Nephron (organoid): ENCODE results near the gene PRRG2.

ENCODE experiments used
- H3K27ac Mint-ChIP-seq, 3 experiments: 2 replicates each; pipeline ENCODE4 v1.8.0; 2020; ENCODE audit warnings: mixed read lengths in 3 of 3, mild to moderate bottlenecking in 2 of 3, moderate library complexity in 1 of 3
- H3K27me3 Mint-ChIP-seq: 2 replicates; pipeline ENCODE4 v1.8.0; 2021; ENCODE audit warnings: low read depth, mild to moderate bottlenecking, moderate library complexity, mixed read lengths
- H3K36me3 Mint-ChIP-seq: 2 replicates; pipeline ENCODE4 v1.8.0; 2020; ENCODE audit warnings: low read depth, mixed read lengths
- H3K4me1 Mint-ChIP-seq: 2 replicates; pipeline ENCODE4 v1.8.0; 2020; ENCODE audit warnings: mixed read lengths
- H3K4me3 Mint-ChIP-seq, 3 experiments: 2 replicates each; pipeline ENCODE4 v1.8.0; 2020; ENCODE audit warnings: mild to moderate bottlenecking in 3 of 3, mixed read lengths in 3 of 3, moderate library complexity in 2 of 3
- H3K9me3 Mint-ChIP-seq: 2 replicates; pipeline ENCODE4 v1.8.0; 2020; ENCODE audit warnings: mixed read lengths
- TF ChIP-seq, protein P1 (sequence below), 3 experiments: fragments of 200-600 bp; sonication (generic); IDR thresholded peaks; one replicate each; pipeline ENCODE4 v1.5.0; 2021; ENCODE audit warnings: antibody characterized with exemption in 3 of 3; ENCODE audit not compliant: unreplicated experiment in 3 of 3

PRRG2 gene

GRCh38 chr19:49639401-49640112 is 58.4 kb downstream of the PRRG2 start:
- Mint-ChIP-seq H3K27me3 (peaks cover 14% of the 10 kb centered on the region), H3K9me3 (no peaks in the 10 kb centered on the region), H3K4me1 (peaks cover 67% of the 10 kb centered on the region), H3K36me3 (peaks cover 8% of the 10 kb centered on the region), H3K4me3 (peak overlapping the region; percentile 92 to 97 (median 94)), H3K27ac (peak overlapping the region; percentile 100)
- TF ChIP-seq, protein P1, sequence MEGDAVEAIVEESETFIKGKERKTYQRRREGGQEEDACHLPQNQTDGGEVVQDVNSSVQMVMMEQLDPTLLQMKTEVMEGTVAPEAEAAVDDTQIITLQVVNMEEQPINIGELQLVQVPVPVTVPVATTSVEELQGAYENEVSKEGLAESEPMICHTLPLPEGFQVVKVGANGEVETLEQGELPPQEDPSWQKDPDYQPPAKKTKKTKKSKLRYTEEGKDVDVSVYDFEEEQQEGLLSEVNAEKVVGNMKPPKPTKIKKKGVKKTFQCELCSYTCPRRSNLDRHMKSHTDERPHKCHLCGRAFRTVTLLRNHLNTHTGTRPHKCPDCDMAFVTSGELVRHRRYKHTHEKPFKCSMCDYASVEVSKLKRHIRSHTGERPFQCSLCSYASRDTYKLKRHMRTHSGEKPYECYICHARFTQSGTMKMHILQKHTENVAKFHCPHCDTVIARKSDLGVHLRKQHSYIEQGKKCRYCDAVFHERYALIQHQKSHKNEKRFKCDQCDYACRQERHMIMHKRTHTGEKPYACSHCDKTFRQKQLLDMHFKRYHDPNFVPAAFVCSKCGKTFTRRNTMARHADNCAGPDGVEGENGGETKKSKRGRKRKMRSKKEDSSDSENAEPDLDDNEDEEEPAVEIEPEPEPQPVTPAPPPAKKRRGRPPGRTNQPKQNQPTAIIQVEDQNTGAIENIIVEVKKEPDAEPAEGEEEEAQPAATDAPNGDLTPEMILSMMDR (IDR thresholded peaks at IDR 0.05; ENCODE audit: unreplicated experiment in 3 of 3), result no peak

DNA sequence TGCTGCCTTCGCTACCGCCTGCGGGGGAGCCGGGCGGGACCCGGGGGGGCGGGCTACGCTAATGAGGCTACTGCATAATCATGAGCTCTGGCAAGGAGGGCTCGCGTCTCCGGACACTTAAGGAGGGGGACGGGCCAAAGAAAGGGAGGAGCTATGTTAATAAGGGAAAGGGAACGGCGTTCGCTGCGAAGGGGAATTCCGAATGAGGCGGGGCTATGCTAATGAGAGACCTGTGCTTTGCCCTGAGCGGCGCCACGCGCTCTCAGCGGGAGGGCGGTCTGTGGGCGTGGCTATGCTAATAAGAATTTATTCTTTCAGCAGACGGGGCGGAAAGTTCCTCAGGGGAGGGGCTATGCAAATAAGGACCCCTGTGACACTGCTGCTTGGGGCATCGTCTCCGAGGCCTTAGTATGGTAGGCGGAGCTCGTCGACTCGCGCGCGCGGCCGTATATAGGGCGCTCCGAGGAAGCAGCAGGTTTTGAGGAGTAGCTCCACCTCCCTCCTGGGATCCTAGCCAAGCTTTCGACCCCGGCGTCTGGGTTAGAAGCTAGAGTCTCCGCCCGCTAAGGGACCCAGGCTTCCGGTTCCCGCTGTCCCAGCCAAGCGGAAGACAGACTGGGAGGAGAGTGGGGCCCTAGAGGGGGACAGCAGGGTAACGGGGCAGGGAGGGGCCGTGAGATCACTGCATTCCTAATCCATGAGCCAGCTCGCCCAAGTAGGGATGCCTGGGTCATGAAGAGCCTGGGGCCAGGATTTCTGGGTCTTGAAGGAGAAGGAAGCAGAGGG is 59.2 kb downstream of the PRRG2 start, which contains the start of gene RRAS:
RRAS (minus strand) TSS at position 31 of the 786 bp plus-strand sequence. CDS start 45 bp downstream, outside the sequence.
- TF ChIP-seq, protein P1 (IDR thresholded peaks at IDR 0.05; ENCODE audit: unreplicated experiment in 3 of 3), result no peak
- Mint-ChIP-seq H3K9me3 (no peaks in the 10 kb centered on the region), H3K27ac (peak within 1 kb of the TSS; percentile 100), H3K4me3 (peak within 1 kb of the TSS; percentile 92 to 97 (median 94)), H3K4me1 (peaks cover 64% of the 10 kb centered on the region), H3K36me3 (peaks cover 9% of the 10 kb centered on the region), H3K27me3 (peaks cover 10% of the 10 kb centered on the region)
